Activated naive CD8-positive, alpha-beta T cell treated with anti-CD3 and anti-CD28 coated beads for 36 hours (primary cell): ENCODE data around the gene TTC21B. TPM values are rescaled to one million over a fixed set of nuclear protein-coding genes. Genes with fewer than 3 reads are reported as not detected.

Experiments used
- DNase-seq: peaks from one replicate; pipeline ENCODE4 v3.0.0; 2021
- H3K27ac Mint-ChIP-seq: one replicate; pipeline ENCODE4 v1.8.0; 2022; ENCODE audit warnings: mild to moderate bottlenecking, moderate library complexity, mixed read lengths
- H3K27me3 Mint-ChIP-seq: one replicate; pipeline ENCODE4 v1.8.0; 2022; ENCODE audit warnings: mild to moderate bottlenecking, mixed read lengths
- H3K36me3 Mint-ChIP-seq: one replicate; pipeline ENCODE4 v1.8.0; 2021; ENCODE audit warnings: mild to moderate bottlenecking, mixed read lengths
- H3K4me1 Mint-ChIP-seq: one replicate; pipeline ENCODE4 v1.8.0; 2021; ENCODE audit warnings: mixed read lengths
- H3K4me3 Mint-ChIP-seq: one replicate; pipeline ENCODE4 v1.8.0; 2022; ENCODE audit warnings: mild to moderate bottlenecking, moderate library complexity, mixed read lengths
- H3K9me3 Mint-ChIP-seq: one replicate; pipeline ENCODE4 v1.8.0; 2022; ENCODE audit warnings: mixed read lengths
- total RNA-seq, 2 experiments: library from RNA; stranded (reverse); gene quantifications; one replicate each; pipeline ENCODE4 v1.2.3, GENCODE V29; 2021

The TTC21B gene
- total RNA-seq, 2 experiments from 2014 or later, result 21.3 to 24.1 TPM

GRCh38 chr2:165846056-165846455, 107.5 kb downstream of the TTC21B start:
- peaks cover 17% of the 10 kb centered on the region for H3K9me3 Mint-ChIP-seq
- no peak overlapping the region for H3K27ac Mint-ChIP-seq
- no peak overlapping the region for H3K4me3 Mint-ChIP-seq
- DNase-seq, result no peak
- H3K36me3 Mint-ChIP-seq, result no peaks in the 10 kb centered on the region
- peaks cover 2% of the 10 kb centered on the region for H3K4me1 Mint-ChIP-seq
- no peaks in the 10 kb centered on the region for H3K27me3 Mint-ChIP-seq

- Mint-ChIP-seq H3K27ac (no peak overlapping the region), H3K4me1 (peaks cover 2% of the 10 kb centered on the region), H3K27me3 (no peaks in the 10 kb centered on the region), H3K36me3 (peaks cover 2% of the 10 kb centered on the region), H3K4me3 (no peak overlapping the region), H3K9me3 (peaks cover 4% of the 10 kb centered on the region)
- DNase-seq, result no peak
These were observed 109.4 kb downstream of the TTC21B start for GRCh38 chr2:165844216-165844615.

DNA sequence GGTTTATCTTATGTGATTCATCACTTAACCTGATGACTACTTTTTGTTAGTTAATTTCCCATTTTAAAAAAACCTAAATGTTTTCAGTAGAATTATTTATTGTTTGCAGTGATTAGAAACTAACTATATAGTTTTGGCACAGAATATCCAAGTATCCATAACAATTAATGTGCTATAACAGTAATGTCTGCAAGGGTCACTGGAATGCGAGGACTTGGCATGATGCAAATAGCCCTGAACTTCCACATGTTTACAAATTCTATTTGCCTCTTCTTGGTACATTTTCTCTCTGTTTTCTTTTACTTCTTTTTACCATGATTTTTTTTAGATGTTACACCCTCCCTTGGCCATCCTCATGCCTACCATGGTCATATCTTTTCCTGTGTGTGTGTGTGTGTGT, 110.2 kb downstream of the TTC21B start:
- no peak overlapping the region for H3K27ac Mint-ChIP-seq
- no peak for DNase-seq
- no peak overlapping the region for H3K4me3 Mint-ChIP-seq
- no peaks in the 10 kb centered on the region for H3K27me3 Mint-ChIP-seq
- H3K36me3 Mint-ChIP-seq, result peaks cover 2% of the 10 kb centered on the region
- peaks cover 2% of the 10 kb centered on the region for H3K4me1 Mint-ChIP-seq
- H3K9me3 Mint-ChIP-seq, result no peaks in the 10 kb centered on the region

DNA sequence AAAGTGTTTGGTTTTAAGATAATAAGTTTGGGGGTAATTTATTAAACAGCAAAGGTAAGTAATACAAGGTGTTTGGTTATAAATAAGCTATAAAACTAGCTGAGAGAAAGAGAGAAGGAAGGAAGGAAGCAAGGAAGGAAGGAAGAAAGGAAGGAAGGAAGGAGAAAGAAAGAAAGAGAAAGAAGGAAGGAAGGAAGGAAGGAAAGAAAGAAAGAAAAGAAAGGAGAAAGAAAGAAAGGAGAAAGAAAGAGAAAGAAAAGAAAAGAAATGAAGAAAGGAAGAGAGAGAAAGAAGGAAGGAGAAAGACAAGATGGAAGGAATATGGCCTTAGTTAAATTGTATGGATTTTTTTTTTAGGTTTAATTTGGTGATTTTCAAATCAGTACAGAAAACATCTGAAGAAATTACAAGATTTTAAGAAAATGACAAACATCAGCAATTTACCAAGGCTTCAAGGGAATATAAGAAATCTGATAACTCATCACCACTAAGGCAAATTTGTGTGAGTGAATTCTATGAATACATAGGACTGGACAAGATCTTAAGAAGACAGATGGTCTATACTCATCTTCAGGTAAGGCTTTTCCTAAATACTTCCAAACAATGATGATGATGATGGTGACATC, 113.1 kb downstream of the TTC21B start:
- Mint-ChIP-seq H3K27me3 (no peaks in the 10 kb centered on the region), H3K4me3 (no peak overlapping the region), H3K9me3 (no peaks in the 10 kb centered on the region), H3K36me3 (peaks cover 2% of the 10 kb centered on the region), H3K27ac (no peak overlapping the region), H3K4me1 (no peaks in the 10 kb centered on the region)
- DNase-seq, result no peak

- Mint-ChIP-seq H3K36me3 (peaks cover 2% of the 10 kb centered on the region), H3K4me1 (no peaks in the 10 kb centered on the region), H3K9me3 (no peaks in the 10 kb centered on the region), H3K4me3 (no peak overlapping the region), H3K27me3 (no peaks in the 10 kb centered on the region), H3K27ac (no peak overlapping the region)
- DNase-seq, result no peak
These were observed 114.0 kb downstream of the TTC21B start for GRCh38 chr2:165839610-165840009.

GRCh38 chr2:165837122-165837521, 116.5 kb downstream of the TTC21B start:
- Mint-ChIP-seq H3K27me3 (no peaks in the 10 kb centered on the region), H3K4me1 (no peaks in the 10 kb centered on the region), H3K36me3 (peaks cover 2% of the 10 kb centered on the region), H3K27ac (no peak overlapping the region), H3K9me3 (no peaks in the 10 kb centered on the region), H3K4me3 (no peak overlapping the region)
- no peak for DNase-seq

- no peak overlapping the region for H3K4me3 Mint-ChIP-seq
- no peak overlapping the region for H3K27ac Mint-ChIP-seq
- no peaks in the 10 kb centered on the region for H3K9me3 Mint-ChIP-seq
- peaks cover 2% of the 10 kb centered on the region for H3K36me3 Mint-ChIP-seq
- no peaks in the 10 kb centered on the region for H3K4me1 Mint-ChIP-seq
- DNase-seq, result no peak
- H3K27me3 Mint-ChIP-seq, result no peaks in the 10 kb centered on the region
These were observed 118.2 kb downstream of the TTC21B start for GRCh38 chr2:165835363-165835762.

DNA sequence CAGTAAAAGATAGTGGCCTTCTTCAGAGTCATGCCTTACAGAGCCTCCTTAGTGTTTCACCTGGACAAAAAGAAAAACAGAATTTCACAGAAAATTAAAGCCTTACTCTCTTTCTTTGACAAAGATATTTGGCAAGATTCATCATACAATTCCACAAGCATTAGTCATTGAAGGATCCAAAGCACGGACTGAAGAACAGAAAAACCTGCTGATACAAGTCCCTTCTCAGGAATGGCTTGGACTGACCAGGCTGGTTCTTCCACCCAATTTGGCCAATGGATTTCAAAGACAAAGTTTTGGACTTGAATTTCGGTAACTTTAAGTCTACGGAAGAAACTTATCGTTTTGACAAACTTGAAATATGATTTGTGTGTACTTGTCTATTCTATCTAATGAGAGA, 120.4 kb downstream of the TTC21B start:
- Mint-ChIP-seq H3K36me3 (no peaks in the 10 kb centered on the region), H3K27me3 (no peaks in the 10 kb centered on the region), H3K27ac (no peak overlapping the region), H3K9me3 (no peaks in the 10 kb centered on the region), H3K4me1 (no peaks in the 10 kb centered on the region), H3K4me3 (no peak overlapping the region)
- no peak for DNase-seq

- H3K4me1 Mint-ChIP-seq, result no peaks in the 10 kb centered on the region
- peaks cover under 1% of the 10 kb centered on the region for H3K27me3 Mint-ChIP-seq
- no peak for DNase-seq
- no peaks in the 10 kb centered on the region for H3K9me3 Mint-ChIP-seq
- no peaks in the 10 kb centered on the region for H3K36me3 Mint-ChIP-seq
- H3K4me3 Mint-ChIP-seq, result no peak overlapping the region
- H3K27ac Mint-ChIP-seq, result no peak overlapping the region
These were observed 125.7 kb downstream of the TTC21B start for GRCh38 chr2:165827921-165828276.

GRCh38 chr2:165827016-165827920, 126.3 kb downstream of the TTC21B start:
- H3K4me1 Mint-ChIP-seq, result no peaks in the 10 kb centered on the region
- H3K4me3 Mint-ChIP-seq, result no peak overlapping the region
- peaks cover 4% of the 10 kb centered on the region for H3K27me3 Mint-ChIP-seq
- no peak for DNase-seq
- H3K27ac Mint-ChIP-seq, result no peak overlapping the region
- H3K36me3 Mint-ChIP-seq, result no peaks in the 10 kb centered on the region
- no peaks in the 10 kb centered on the region for H3K9me3 Mint-ChIP-seq

DNA sequence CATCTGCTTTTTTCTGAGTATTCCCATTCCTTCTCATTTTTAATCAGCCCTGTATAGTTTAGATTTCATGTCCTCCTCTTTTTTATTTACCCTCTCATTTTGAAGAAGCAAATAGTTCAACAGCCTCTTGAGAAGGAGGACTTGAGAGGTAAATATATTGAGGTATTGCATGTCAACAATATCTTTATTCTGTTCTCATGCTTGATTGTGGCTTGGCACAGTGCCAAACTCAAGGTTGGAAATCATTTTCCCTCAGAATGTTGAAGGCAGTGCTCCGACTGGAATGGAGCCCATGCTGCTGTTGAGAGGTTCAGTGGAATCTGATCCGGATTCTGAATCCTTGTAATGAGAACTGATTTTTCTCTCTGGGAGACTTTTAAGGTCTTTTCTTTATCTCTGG, 128.5 kb downstream of the TTC21B start:
- H3K27ac Mint-ChIP-seq, result no peak overlapping the region
- no peaks in the 10 kb centered on the region for H3K4me1 Mint-ChIP-seq
- DNase-seq, result no peak
- no peak overlapping the region for H3K4me3 Mint-ChIP-seq
- no peaks in the 10 kb centered on the region for H3K9me3 Mint-ChIP-seq
- H3K36me3 Mint-ChIP-seq, result no peaks in the 10 kb centered on the region
- H3K27me3 Mint-ChIP-seq, result peaks cover 7% of the 10 kb centered on the region

Other genes with a start within 250 kb of the TTC21B start
- gene GALNT3, start 159.5 kb downstream of the TTC21B start, total RNA-seq, result 1 to 10 TPM; 1.5 to 1.9 TPM
- gene SCN1A, start 174.2 kb upstream of the TTC21B start, total RNA-seq, result not detected